Measurements from ENCODE around the gene PCDHA2.
"Not testable (repeated sequence)": the region's sequence is repeated elsewhere in the genome, so short reads cannot be mapped to it uniquely, and the experiment has no call there.

The PCDHA2 gene

DNA sequence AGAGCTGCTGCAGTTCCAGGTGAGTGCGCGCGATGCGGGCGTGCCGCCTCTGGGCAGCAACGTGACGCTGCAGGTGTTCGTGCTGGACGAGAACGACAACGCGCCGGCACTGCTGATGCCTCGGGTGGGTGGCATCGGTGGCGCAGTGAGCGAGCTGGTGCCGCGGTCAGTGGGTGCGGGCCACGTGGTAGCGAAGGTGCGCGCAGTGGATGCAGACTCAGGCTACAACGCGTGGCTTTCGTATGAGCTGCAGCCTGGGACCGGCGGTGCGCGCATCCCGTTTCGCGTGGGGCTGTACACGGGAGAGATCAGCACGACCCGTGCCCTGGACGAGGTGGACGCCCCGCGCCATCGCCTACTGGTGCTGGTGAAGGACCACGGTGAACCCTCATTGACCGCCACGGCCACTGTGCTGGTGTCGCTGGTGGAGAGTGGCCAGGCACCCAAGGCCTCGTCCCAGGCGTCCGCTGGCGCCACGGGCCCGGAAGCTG lies 8.2 kb downstream of the PCDHA2 start:
- DNase-seq (ENCODE audit: low read depth) = no peak
- TF ChIP-seq, protein P1, sequence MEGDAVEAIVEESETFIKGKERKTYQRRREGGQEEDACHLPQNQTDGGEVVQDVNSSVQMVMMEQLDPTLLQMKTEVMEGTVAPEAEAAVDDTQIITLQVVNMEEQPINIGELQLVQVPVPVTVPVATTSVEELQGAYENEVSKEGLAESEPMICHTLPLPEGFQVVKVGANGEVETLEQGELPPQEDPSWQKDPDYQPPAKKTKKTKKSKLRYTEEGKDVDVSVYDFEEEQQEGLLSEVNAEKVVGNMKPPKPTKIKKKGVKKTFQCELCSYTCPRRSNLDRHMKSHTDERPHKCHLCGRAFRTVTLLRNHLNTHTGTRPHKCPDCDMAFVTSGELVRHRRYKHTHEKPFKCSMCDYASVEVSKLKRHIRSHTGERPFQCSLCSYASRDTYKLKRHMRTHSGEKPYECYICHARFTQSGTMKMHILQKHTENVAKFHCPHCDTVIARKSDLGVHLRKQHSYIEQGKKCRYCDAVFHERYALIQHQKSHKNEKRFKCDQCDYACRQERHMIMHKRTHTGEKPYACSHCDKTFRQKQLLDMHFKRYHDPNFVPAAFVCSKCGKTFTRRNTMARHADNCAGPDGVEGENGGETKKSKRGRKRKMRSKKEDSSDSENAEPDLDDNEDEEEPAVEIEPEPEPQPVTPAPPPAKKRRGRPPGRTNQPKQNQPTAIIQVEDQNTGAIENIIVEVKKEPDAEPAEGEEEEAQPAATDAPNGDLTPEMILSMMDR (conservative IDR thresholded peaks at IDR 0.05; ENCODE audit: control insufficient read depth, insufficient read depth, low read depth, low read length) = no peak
- H3K4me3 ChIP-seq (ENCODE audit: control insufficient read depth, low read depth, low read length) = no peak overlapping the region

GRCh38 chr5:140806834-140807775 lies 12.5 kb downstream of the PCDHA2 start, which contains the start of gene PCDHA4:
TSS of gene PCDHA4 (plus strand) at chr5:140807068.
- H3K4me3 ChIP-seq (ENCODE audit: control insufficient read depth, low read depth, low read length) = no peak within 1 kb of the TSS
- TF ChIP-seq, protein P1 (conservative IDR thresholded peaks at IDR 0.05; ENCODE audit: control insufficient read depth, insufficient read depth, low read depth, low read length) = peak; percentile 38
- peak; percentile 13 for DNase-seq (ENCODE audit: low read depth)

DNA sequence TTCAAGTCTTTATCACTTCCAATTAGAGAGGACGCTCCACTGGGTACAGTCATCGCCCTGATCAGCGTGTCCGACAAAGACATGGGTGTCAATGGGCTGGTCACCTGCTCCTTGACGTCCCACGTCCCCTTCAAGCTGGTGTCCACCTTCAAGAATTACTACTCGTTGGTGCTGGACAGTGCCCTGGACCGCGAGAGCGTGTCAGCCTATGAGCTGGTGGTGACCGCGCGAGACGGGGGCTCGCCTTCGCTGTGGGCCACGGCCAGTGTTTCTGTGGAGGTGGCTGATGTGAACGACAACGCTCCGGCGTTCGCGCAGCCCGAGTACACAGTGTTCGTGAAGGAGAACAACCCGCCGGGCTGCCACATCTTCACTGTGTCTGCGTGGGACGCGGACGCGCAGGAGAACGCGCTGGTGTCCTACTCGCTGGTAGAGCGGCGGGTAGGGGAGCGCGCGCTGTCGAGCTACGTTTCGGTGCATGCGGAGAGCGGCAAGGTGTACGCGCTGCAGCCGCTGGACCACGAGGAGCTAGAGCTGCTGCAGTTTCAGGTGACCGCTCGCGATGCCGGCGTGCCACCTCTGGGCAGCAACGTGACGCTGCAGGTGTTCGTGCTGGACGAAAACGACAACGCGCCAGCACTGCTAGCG lies 13.7 kb downstream of the PCDHA2 start:
- H3K4me3 ChIP-seq (ENCODE audit: control insufficient read depth, low read depth, low read length); DNase-seq (ENCODE audit: low read depth): not testable (repeated sequence)

DNA sequence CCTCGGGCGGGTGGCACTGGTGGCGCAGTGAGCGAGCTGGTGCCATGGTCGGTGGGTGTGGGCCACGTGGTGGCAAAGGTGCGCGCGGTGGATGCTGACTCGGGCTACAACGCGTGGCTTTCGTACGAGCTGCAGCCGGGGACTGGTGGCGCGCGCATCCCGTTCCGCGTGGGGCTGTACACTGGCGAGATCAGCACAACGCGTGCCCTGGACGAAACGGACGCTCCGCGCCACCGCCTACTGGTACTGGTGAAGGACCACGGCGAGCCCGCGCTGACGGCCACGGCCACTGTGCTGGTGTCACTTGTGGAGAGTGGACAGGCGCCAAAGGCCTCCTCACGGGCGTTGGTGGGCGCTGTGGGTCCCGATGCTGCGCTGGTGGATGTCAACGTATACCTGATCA lies 14.2 kb downstream of the PCDHA2 start:
- no peak overlapping the region for H3K4me3 ChIP-seq (ENCODE audit: control insufficient read depth, low read depth, low read length)
- TF ChIP-seq, protein P1 (conservative IDR thresholded peaks at IDR 0.05; ENCODE audit: control insufficient read depth, insufficient read depth, low read depth, low read length) = no peak
- DNase-seq (ENCODE audit: low read depth) = no peak

- TF ChIP-seq, protein P1 (conservative IDR thresholded peaks at IDR 0.05; ENCODE audit: control insufficient read depth, insufficient read depth, low read depth, low read length) = peak; percentile 51
- DNase-seq (ENCODE audit: low read depth) = peak; percentile 24
- no peak within 1 kb of the TSS for H3K4me3 ChIP-seq (ENCODE audit: control insufficient read depth, low read depth, low read length)
These were observed 27.0 kb downstream of the PCDHA2 start, which contains the start of gene PCDHA5 for GRCh38 chr5:140821375-140822280. TSS of gene PCDHA5 (plus strand) at chr5:140821613.

GRCh38 chr5:140822281-140822629 lies 27.6 kb downstream of the PCDHA2 start:
- DNase-seq (ENCODE audit: low read depth) = no peak
- H3K4me3 ChIP-seq (ENCODE audit: control insufficient read depth, low read depth, low read length) = no peak overlapping the region
- TF ChIP-seq, protein P1 (conservative IDR thresholded peaks at IDR 0.05; ENCODE audit: control insufficient read depth, insufficient read depth, low read depth, low read length) = no peak

- not testable (repeated sequence) for H3K4me3 ChIP-seq (ENCODE audit: control insufficient read depth, low read depth, low read length); DNase-seq (ENCODE audit: low read depth)
These were observed 28.3 kb downstream of the PCDHA2 start for GRCh38 chr5:140822969-140823368.

Data from fibroblast of mammary gland (primary cell).